ENCODE results near the gene WWOX. TPM values are rescaled to one million over a fixed set of nuclear protein-coding genes. Genes with fewer than 3 reads are reported as not detected.

Gene WWOX
- total and polyA plus RNA-seq, 2 of the 8 experiments (the other 6 are each of a cell fraction or from before 2014, with no cell fraction given) = 5.4 to 16.7 TPM

DNA sequence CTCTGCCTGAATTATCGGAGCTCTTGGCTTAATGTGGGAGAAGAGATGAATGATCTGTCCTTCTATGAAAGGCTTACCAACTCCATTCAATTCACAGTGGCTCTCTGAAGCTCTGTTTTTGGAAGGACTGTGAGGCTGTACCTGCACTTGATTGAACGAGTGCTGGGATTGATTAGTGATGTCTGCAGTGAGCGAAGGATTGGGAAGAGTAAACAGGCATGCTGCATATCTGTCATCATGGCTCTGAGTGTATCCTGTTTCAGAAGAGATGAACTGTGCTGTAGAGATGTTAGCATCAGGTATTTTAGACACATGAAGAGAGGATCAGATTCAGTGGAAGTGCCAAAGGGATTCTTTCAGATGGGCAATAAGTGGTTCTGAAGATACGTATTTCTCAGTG is 937.1 kb downstream of the WWOX start:
- Histone ChIP-seq H2AFZ (ENCODE audit: low read length) (no peak overlapping the region), H2AK5ac (ENCODE audit: low read depth, low read length) (no peak overlapping the region), H3K14ac (ENCODE audit: insufficient read length) (no peak overlapping the region), H3K18ac (ENCODE audit: extremely low read depth, low read length) (no peak overlapping the region), H3K23ac (ENCODE audit: insufficient read length) (no peak overlapping the region), H2BK5ac (ENCODE audit: low read depth, low read length) (no peak overlapping the region), H4K5ac (ENCODE audit: insufficient read length, low read depth, low read length) (no peak overlapping the region), H3K27me3 (replicated peaks in 1 of 4; ENCODE audit: control insufficient read depth in 3 of 4, extremely low read depth in 1 of 4, insufficient read depth in 3 of 4, low read length in 3 of 4) (no peaks in the 10 kb centered on the region), H3K79me2 (ENCODE audit: control insufficient read depth in 1 of 2, insufficient read depth in 2 of 2, low read length in 2 of 2) (no peaks in the 10 kb centered on the region), H3K56ac (replicated peaks; ENCODE audit: insufficient read length, low read depth, low read length) (no peak overlapping the region), H2BK20ac (ENCODE audit: low read length) (no peak overlapping the region), H2BK15ac (ENCODE audit: low read length) (no peak overlapping the region), H2BK120ac (replicated peaks; ENCODE audit: low read depth, low read length) (no peak overlapping the region), H3K27ac (ENCODE audit: low read depth, low read length) (no peak overlapping the region), H3K4me3 (ENCODE audit: extremely low read depth in 1 of 4, insufficient read depth in 2 of 4, low read depth in 3 of 4, low read length in 4 of 4) (no peak overlapping the region), H3K79me1 (ENCODE audit: low read depth, low read length) (no peaks in the 10 kb centered on the region), H3K4me2 (ENCODE audit: insufficient read depth in 1 of 2, low read depth in 2 of 2, low read length in 2 of 2) (no peak overlapping the region), H3K23me2 (ENCODE audit: low read depth, low read length) (no peaks in the 10 kb centered on the region), H3K9me3 (ENCODE audit: insufficient read depth in 2 of 2, low read depth in 1 of 2, low read length in 1 of 2) (no peaks in the 10 kb centered on the region), H2BK12ac (ENCODE audit: low read depth, low read length) (no peak overlapping the region), H3K9ac (replicated peaks in 1 of 4; ENCODE audit: extremely low read depth in 1 of 4, low read depth in 3 of 4, low read length in 3 of 4) (no peak overlapping the region), H3K4ac (replicated peaks; ENCODE audit: insufficient read length, low read depth, low read length) (no peak overlapping the region), H4K20me1 (replicated peaks in 1 of 2; ENCODE audit: control insufficient read depth in 1 of 2, insufficient read depth in 2 of 2, low read length in 2 of 2) (no peaks in the 10 kb centered on the region), H4K91ac (replicated peaks; ENCODE audit: insufficient read length, low read length) (no peak overlapping the region), H4K8ac (ENCODE audit: extremely low read depth, insufficient read depth, low read length) (no peak overlapping the region), H3K4me1 (replicated peaks in 1 of 4; ENCODE audit: control insufficient read depth in 3 of 4, insufficient read depth in 4 of 4, low read length in 3 of 4) (no peaks in the 10 kb centered on the region), H3K36me3 (ENCODE audit: control insufficient read depth in 2 of 4, insufficient read depth in 4 of 4, low read length in 3 of 4) (no peaks in the 10 kb centered on the region)
- DNase-seq (ENCODE audit: low read depth in 1 of 2, low spot score in 2 of 2) = no peak
- no peak for TF ChIP-seq SP4 (IDR thresholded peaks at IDR 0.05; ENCODE audit: low read length)
- ChIA-PET POLR2A (ENCODE audit: partially characterized antibody) (no interaction called here), CTCF (ENCODE audit: partially characterized antibody) (interaction anchor here (0.5 to 5.1 kb wide), 2 partner anchors 11 to 566 kb away, joined by 3 to 21 read pairs; no protein-coding TSS in a partner anchor)
- 87% methylated on average over 4 of the region's 4 CpGs; no CpG with 5 or more reads in 1 of the 2 experiments for WGBS, 2 experiments (ENCODE audit: extremely low coverage in 1 of 2, insufficient coverage in 1 of 2, insufficient read length in 1 of 2, insufficient replicate concordance in 2 of 2, low coverage in 1 of 2, low lambda C conversion rate in 2 of 2, missing lambda C conversion rate in 1 of 2)
- no peak for FAIRE-seq

Measured in H1 (cell line).